Astrocyte (in vitro differentiated cells and primary cell): ENCODE results near the gene CCDC61. TPM values are rescaled to one million over a fixed set of nuclear protein-coding genes. Genes with fewer than 3 reads are reported as not detected.
A peak's percentile ranks its signal among the peaks of the same experiment; 100 is the strongest.

Source experiments
- DNase-seq: peaks from one replicate; pipeline ENCODE4 v3.0.0-alpha.2; 2010; ENCODE audit warnings: low read depth
- FAIRE-seq: peaks from 2 replicates; lab custom pipeline; 2011; peaks lifted over from hg19 to GRCh38; lab: Jason Lieb, UNC
- H2AFZ ChIP-seq: 2 replicates; pipeline ENCODE4 v1.6.0; 2012; ENCODE audit warnings: low read depth, low read length, inconsistent platforms
- H3K27ac ChIP-seq: 2 replicates; pipeline ENCODE4 v1.5.1; 2011; ENCODE audit warnings: low read depth, low read length, inconsistent platforms
- H3K27me3 ChIP-seq: 2 replicates; pipeline ENCODE4 v1.6.0; 2011; ENCODE audit warnings: low read length, inconsistent platforms; ENCODE audit not compliant: insufficient read depth
- H3K36me3 ChIP-seq: 2 replicates; pipeline ENCODE4 v1.5.1; 2011; ENCODE audit warnings: low read length, inconsistent platforms; ENCODE audit not compliant: insufficient read depth
- H3K4me1 ChIP-seq: 2 replicates; pipeline ENCODE4 v1.5.1; 2011; ENCODE audit warnings: low read length, inconsistent platforms; ENCODE audit not compliant: insufficient read depth
- H3K4me2 ChIP-seq: 2 replicates; pipeline ENCODE4 v1.6.0; 2012; ENCODE audit warnings: low read length, inconsistent platforms
- H3K4me3 ChIP-seq: 2 replicates; pipeline ENCODE4 v1.5.1; 2011; ENCODE audit warnings: low read depth, mild to moderate bottlenecking, low read length, inconsistent platforms; ENCODE audit not compliant: insufficient read depth
- H3K79me2 ChIP-seq: 2 replicates; pipeline ENCODE4 v1.6.0; 2012; ENCODE audit warnings: mild to moderate bottlenecking, low read length, inconsistent platforms; ENCODE audit not compliant: insufficient read depth
- H3K9ac ChIP-seq: 2 replicates; pipeline ENCODE4 v1.6.0; 2012; ENCODE audit warnings: mild to moderate bottlenecking, low read length, inconsistent platforms
- H3K9me3 ChIP-seq: 2 replicates; pipeline ENCODE4 v1.5.1; 2012; ENCODE audit warnings: low read depth, mild to moderate bottlenecking, low read length, inconsistent platforms; ENCODE audit not compliant: insufficient read depth
- H4K20me1 ChIP-seq: 2 replicates; pipeline ENCODE4 v1.6.0; 2012; ENCODE audit warnings: low read length, inconsistent platforms; ENCODE audit not compliant: insufficient read depth
- H3K27ac Mint-ChIP-seq: one replicate; pipeline ENCODE4 v1.8.0; 2021; ENCODE audit warnings: mild to moderate bottlenecking, mixed read lengths; ENCODE audit not compliant: unreplicated experiment
- H3K27me3 Mint-ChIP-seq: one replicate; pipeline ENCODE4 v1.8.0; 2021; ENCODE audit warnings: low read depth, mixed read lengths; ENCODE audit not compliant: unreplicated experiment
- H3K36me3 Mint-ChIP-seq: one replicate; pipeline ENCODE4 v1.8.0; 2021; ENCODE audit warnings: low read depth, mixed read lengths; ENCODE audit not compliant: unreplicated experiment
- H3K4me1 Mint-ChIP-seq: one replicate; pipeline ENCODE4 v1.8.0; 2021; ENCODE audit warnings: low read depth, mixed read lengths; ENCODE audit not compliant: unreplicated experiment
- H3K4me3 Mint-ChIP-seq: one replicate; pipeline ENCODE4 v1.8.0; 2021; ENCODE audit warnings: mild to moderate bottlenecking, moderate library complexity, mixed read lengths; ENCODE audit not compliant: unreplicated experiment
- H3K9me3 Mint-ChIP-seq: one replicate; pipeline ENCODE4 v1.8.0; 2021; ENCODE audit warnings: mild to moderate bottlenecking, mixed read lengths; ENCODE audit not compliant: unreplicated experiment
- CTCF ChIP-seq: IDR thresholded peaks from 2 replicates; pipeline ENCODE4 v1.5.1; 2011; ENCODE audit warnings: low read depth, mild to moderate bottlenecking, inconsistent platforms, low read length, moderate library complexity; ENCODE audit not compliant: insufficient read depth
- EZH2 ChIP-seq: IDR thresholded peaks from 2 replicates; pipeline ENCODE4 v1.6.1; 2012; ENCODE audit warnings: mild to moderate bottlenecking, low read length, inconsistent platforms; ENCODE audit not compliant: insufficient read depth
- total RNA-seq: library from RNA; stranded (reverse); gene quantifications from 2 replicates; pipeline ENCODE4 v1.2.1, GENCODE V29; 2021

The CCDC61 gene
- total RNA-seq, 1 donor from 2014 or later = 6.6 TPM

DNA sequence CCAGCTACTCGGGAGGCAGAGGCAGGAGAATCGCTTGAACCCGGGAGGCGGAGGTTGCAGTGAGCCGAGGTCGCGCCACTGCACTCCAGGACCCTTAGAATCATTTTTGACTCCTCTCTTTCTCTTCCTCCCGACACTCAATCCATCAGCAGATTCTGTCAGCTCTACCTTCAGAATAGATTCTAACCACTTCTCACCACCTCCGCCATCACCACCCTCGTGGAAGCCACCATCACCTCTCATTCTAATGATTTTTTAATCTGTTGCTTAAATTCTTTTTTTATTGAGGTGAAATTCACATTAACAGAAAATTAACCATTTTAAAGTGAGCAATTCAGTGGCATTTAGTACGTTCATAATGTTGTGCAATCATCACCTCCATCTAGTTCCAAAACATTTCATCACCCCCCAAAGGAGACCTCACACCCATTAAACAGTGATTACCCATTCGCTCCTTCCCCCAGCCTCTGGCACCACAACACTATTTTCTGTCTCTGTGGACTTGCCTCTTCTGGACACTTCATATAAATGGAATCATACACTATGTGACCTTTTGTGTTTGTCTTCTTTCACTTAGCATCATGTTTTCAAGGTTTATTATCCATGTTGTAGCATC is 5.0 kb upstream of the CCDC61 start:
- no peaks in the 10 kb centered on the region for H4K20me1 ChIP-seq
- no peak overlapping the region for H2AFZ ChIP-seq
- no peak for FAIRE-seq
- H3K9ac ChIP-seq = no peak overlapping the region
- no peaks in the 10 kb centered on the region for H3K9me3 ChIP-seq
- peaks cover 10% of the 10 kb centered on the region for H3K27me3 Mint-ChIP-seq
- no peaks in the 10 kb centered on the region for H3K79me2 ChIP-seq
- DNase-seq = no peak
- no peaks in the 10 kb centered on the region for H3K4me1 Mint-ChIP-seq
- no peaks in the 10 kb centered on the region for H3K27me3 ChIP-seq
- H3K4me3 Mint-ChIP-seq = no peak overlapping the region
- H3K4me2 ChIP-seq = no peak overlapping the region
- TF ChIP-seq EZH2 = no peak
- no peak for TF ChIP-seq CTCF
- H3K4me3 ChIP-seq = no peak overlapping the region
- H3K4me1 ChIP-seq = no peaks in the 10 kb centered on the region
- H3K36me3 Mint-ChIP-seq = no peaks in the 10 kb centered on the region
- H3K9me3 Mint-ChIP-seq = no peaks in the 10 kb centered on the region
- no peak overlapping the region for H3K27ac ChIP-seq
- H3K27ac Mint-ChIP-seq = no peak overlapping the region
- H3K36me3 ChIP-seq = no peaks in the 10 kb centered on the region

GRCh38 chr19:45994456-45994997 is 740 bp upstream of the CCDC61 start:
- H2AFZ ChIP-seq = peak overlapping the region; percentile 69
- H3K27ac ChIP-seq = no peak overlapping the region
- H3K4me3 Mint-ChIP-seq = no peak overlapping the region
- no peak for FAIRE-seq
- no peak overlapping the region for H3K27ac Mint-ChIP-seq
- peaks cover 8% of the 10 kb centered on the region for H3K27me3 Mint-ChIP-seq
- no peaks in the 10 kb centered on the region for H3K27me3 ChIP-seq
- peak overlapping the region; percentile 85 for H3K4me2 ChIP-seq
- peak overlapping the region; percentile 29 for H3K9ac ChIP-seq
- H3K9me3 Mint-ChIP-seq = no peaks in the 10 kb centered on the region
- no peaks in the 10 kb centered on the region for H3K9me3 ChIP-seq
- H3K4me1 ChIP-seq = peaks cover 6% of the 10 kb centered on the region
- H3K79me2 ChIP-seq = peaks cover 17% of the 10 kb centered on the region
- H3K36me3 ChIP-seq = no peaks in the 10 kb centered on the region
- DNase-seq = no peak
- peaks cover 4% of the 10 kb centered on the region for H3K36me3 Mint-ChIP-seq
- H3K4me1 Mint-ChIP-seq = peaks cover 11% of the 10 kb centered on the region
- H4K20me1 ChIP-seq = peaks cover 22% of the 10 kb centered on the region
- H3K4me3 ChIP-seq = peak overlapping the region; percentile 65
- TF ChIP-seq CTCF = no peak
- no peak for TF ChIP-seq EZH2
